Neural cell (in vitro differentiated cells): Measurements from ENCODE around the gene BHLHA15. TPM values are rescaled to one million over a fixed set of nuclear protein-coding genes. Genes with fewer than 3 reads are reported as not detected.

Experiments used
- H2AFZ ChIP-seq: fragments of 200-600, 300-800 bp; sonication (generic), shearing (Covaris generic); 2 replicates; pipeline ENCODE4 v1.6.0; 2014; ENCODE audit warnings: low read depth, mild to moderate bottlenecking, antibody characterized with exemption, low read length, moderate library complexity
- H3F3A ChIP-seq: fragments of 200-600 bp; shearing (Covaris generic); 2 replicates; pipeline ENCODE4 v1.6.1; 2016; ENCODE audit warnings: mild to moderate bottlenecking, moderate library complexity, mixed read lengths, antibody characterized with exemption, low read length; ENCODE audit not compliant: insufficient read depth, poor library complexity, severe bottlenecking
- H3K27ac ChIP-seq: fragments of 200-600, 300-800 bp; sonication (generic), shearing (Covaris generic); 2 replicates; pipeline ENCODE4 v1.5.1; 2014; ENCODE audit warnings: mild to moderate bottlenecking, low read length, moderate library complexity
- H3K27me3 ChIP-seq: fragments of 300-800, 200-600 bp; sonication (generic), shearing (Covaris generic); 2 replicates; pipeline ENCODE4 v1.6.0; 2014; ENCODE audit warnings: mild to moderate bottlenecking, low read depth, low read length, moderate library complexity; ENCODE audit not compliant: insufficient read depth
- H3K36me3 ChIP-seq: fragments of 300-800, 200-600 bp; sonication (generic), shearing (Covaris generic); 2 replicates; pipeline ENCODE4 v1.5.1; 2014; ENCODE audit warnings: mild to moderate bottlenecking, antibody characterized with exemption, low read length, moderate library complexity; ENCODE audit not compliant: insufficient read depth
- H3K4me2 ChIP-seq: fragments of 300-800, 200-600 bp; sonication (generic), shearing (Covaris generic); 2 replicates; pipeline ENCODE4 v1.6.0; 2014; ENCODE audit warnings: mild to moderate bottlenecking, low read length
- H3K4me3 ChIP-seq: fragments of 300-800, 200-600 bp; sonication (generic), shearing (Covaris generic); 2 replicates; pipeline ENCODE4 v1.5.1; 2014; ENCODE audit warnings: mild to moderate bottlenecking, low read length, moderate library complexity
- H3K79me2 ChIP-seq: fragments of 200-600 bp; shearing (Covaris generic); replicated peaks from 2 replicates; pipeline ENCODE4 v1.6.0; 2014; ENCODE audit warnings: mild to moderate bottlenecking, low read length, moderate library complexity; ENCODE audit not compliant: insufficient read depth
- H3K9ac ChIP-seq: fragments of 300-800, 200-600 bp; sonication (generic), shearing (Covaris generic); 2 replicates; pipeline ENCODE4 v1.6.1; 2016; ENCODE audit warnings: mild to moderate bottlenecking, low read length, mixed read lengths
- H3K9me2 ChIP-seq: fragments of 200-600 bp; shearing (Covaris generic); 2 replicates; pipeline ENCODE4 v1.6.1; 2016; ENCODE audit warnings: mild to moderate bottlenecking, low read length, mixed read lengths; ENCODE audit not compliant: insufficient read depth
- H3K9me3 ChIP-seq: fragments of 200-600, 300-800 bp; sonication (generic), shearing (Covaris generic); 2 replicates; pipeline ENCODE4 v1.6.1; 2016; ENCODE audit warnings: mild to moderate bottlenecking, mixed run types, low read length, moderate library complexity, mixed read lengths
- H4K20me1 ChIP-seq: fragments of 200-600 bp; shearing (Covaris generic); 2 replicates; pipeline ENCODE4 v1.6.1; 2016; ENCODE audit warnings: mild to moderate bottlenecking, mixed run types; ENCODE audit not compliant: insufficient read depth
- EP300 ChIP-seq: fragments of 450-650 bp; conservative IDR thresholded peaks from 2 replicates; pipeline ENCODE4 v1.6.1; 2014; ENCODE audit warnings: antibody characterized with exemption, mild to moderate bottlenecking, moderate library complexity; ENCODE audit not compliant: poor library complexity, severe bottlenecking
- EZH2 ChIP-seq: fragments of 200-600, 300-800 bp; shearing (Covaris generic), sonication (generic); IDR thresholded peaks from 2 replicates; pipeline ENCODE4 v1.6.1; 2014; ENCODE audit warnings: antibody characterized with exemption, low read length, borderline replicate concordance, mild to moderate bottlenecking; ENCODE audit not compliant: insufficient read depth, poor library complexity, severe bottlenecking
- MXI1 ChIP-seq: fragments of 450-650 bp; conservative IDR thresholded peaks from 2 replicates; pipeline ENCODE4 v1.6.1; 2014; ENCODE audit warnings: antibody characterized with exemption, mild to moderate bottlenecking; ENCODE audit not compliant: poor library complexity, severe bottlenecking
- POLR2AphosphoS5 ChIP-seq: IDR thresholded peaks from 2 replicates; pipeline ENCODE4 v1.6.1; 2012
- RAD21 ChIP-seq: fragments of 450-650 bp; conservative IDR thresholded peaks from 2 replicates; pipeline ENCODE4 v1.6.1; 2014; ENCODE audit warnings: antibody characterized with exemption, mild to moderate bottlenecking, moderate library complexity
- SMC3 ChIP-seq: fragments of 450-650 bp; conservative IDR thresholded peaks from 2 replicates; pipeline ENCODE4 v1.6.1; 2014; ENCODE audit warnings: antibody characterized with exemption, mild to moderate bottlenecking, moderate library complexity; ENCODE audit not compliant: poor library complexity
- TAF1 ChIP-seq: IDR thresholded peaks from 2 replicates; pipeline ENCODE4 v1.6.1; 2012; ENCODE audit warnings: low read depth
- polyA plus RNA-seq: library from polyadenylated mRNA; depleted of rRNA; stranded (reverse); fragments of >200 nt; gene quantifications from 2 replicates; pipeline ENCODE4 v1.2.3, GENCODE V29; 2014
- TF ChIP-seq, protein P1 (sequence below): fragments of 450-650 bp; IDR thresholded peaks from 2 replicates; pipeline ENCODE4 v1.5.1; 2014; ENCODE audit warnings: antibody characterized with exemption, mild to moderate bottlenecking, moderate library complexity; ENCODE audit not compliant: poor library complexity, severe bottlenecking
- TF ChIP-seq, protein P2 (sequence below): IDR thresholded peaks from 2 replicates; pipeline ENCODE4 v1.6.1; 2012; ENCODE audit warnings: borderline replicate concordance

Gene BHLHA15
- polyA plus RNA-seq, 1 donor from 2014 or later: not detected

DNA sequence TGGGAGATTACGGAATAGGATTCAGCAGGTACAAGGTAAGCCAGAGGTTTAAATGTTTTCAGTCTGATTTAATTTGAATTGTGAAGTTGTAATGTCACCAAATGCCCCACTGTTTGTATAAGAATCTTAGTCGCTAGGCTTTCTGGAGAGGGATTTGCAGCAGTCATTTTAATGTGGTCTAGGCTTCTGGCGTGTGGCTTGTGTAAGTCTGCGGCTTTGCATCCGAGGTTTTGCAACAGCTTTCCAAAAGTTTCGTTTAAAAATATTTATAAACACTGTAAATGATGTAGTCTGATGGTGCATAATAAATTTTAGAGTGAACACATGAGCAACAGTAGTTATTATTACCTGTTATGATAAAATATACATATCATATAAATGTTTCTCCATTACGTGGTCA lies 26.1 kb upstream of the BHLHA15 start:
- H3K9ac ChIP-seq: no peak overlapping the region
- H3K4me2 ChIP-seq: no peak overlapping the region
- H3K79me2 ChIP-seq: no peaks in the 10 kb centered on the region
- no peak overlapping the region for H3K4me3 ChIP-seq
- H2AFZ ChIP-seq: no peak overlapping the region
- no peaks in the 10 kb centered on the region for H3K36me3 ChIP-seq
- no peaks in the 10 kb centered on the region for H3K9me3 ChIP-seq
- no peak overlapping the region for H3K27ac ChIP-seq
- H3K27me3 ChIP-seq: no peaks in the 10 kb centered on the region
- H4K20me1 ChIP-seq: no peaks in the 10 kb centered on the region
- TF ChIP-seq MXI1: no peak
- no peak for TF ChIP-seq TAF1
- TF ChIP-seq EP300: no peak
- no peak for TF ChIP-seq SMC3
- TF ChIP-seq, protein P1, sequence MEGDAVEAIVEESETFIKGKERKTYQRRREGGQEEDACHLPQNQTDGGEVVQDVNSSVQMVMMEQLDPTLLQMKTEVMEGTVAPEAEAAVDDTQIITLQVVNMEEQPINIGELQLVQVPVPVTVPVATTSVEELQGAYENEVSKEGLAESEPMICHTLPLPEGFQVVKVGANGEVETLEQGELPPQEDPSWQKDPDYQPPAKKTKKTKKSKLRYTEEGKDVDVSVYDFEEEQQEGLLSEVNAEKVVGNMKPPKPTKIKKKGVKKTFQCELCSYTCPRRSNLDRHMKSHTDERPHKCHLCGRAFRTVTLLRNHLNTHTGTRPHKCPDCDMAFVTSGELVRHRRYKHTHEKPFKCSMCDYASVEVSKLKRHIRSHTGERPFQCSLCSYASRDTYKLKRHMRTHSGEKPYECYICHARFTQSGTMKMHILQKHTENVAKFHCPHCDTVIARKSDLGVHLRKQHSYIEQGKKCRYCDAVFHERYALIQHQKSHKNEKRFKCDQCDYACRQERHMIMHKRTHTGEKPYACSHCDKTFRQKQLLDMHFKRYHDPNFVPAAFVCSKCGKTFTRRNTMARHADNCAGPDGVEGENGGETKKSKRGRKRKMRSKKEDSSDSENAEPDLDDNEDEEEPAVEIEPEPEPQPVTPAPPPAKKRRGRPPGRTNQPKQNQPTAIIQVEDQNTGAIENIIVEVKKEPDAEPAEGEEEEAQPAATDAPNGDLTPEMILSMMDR: no peak
- TF ChIP-seq, protein P2, sequence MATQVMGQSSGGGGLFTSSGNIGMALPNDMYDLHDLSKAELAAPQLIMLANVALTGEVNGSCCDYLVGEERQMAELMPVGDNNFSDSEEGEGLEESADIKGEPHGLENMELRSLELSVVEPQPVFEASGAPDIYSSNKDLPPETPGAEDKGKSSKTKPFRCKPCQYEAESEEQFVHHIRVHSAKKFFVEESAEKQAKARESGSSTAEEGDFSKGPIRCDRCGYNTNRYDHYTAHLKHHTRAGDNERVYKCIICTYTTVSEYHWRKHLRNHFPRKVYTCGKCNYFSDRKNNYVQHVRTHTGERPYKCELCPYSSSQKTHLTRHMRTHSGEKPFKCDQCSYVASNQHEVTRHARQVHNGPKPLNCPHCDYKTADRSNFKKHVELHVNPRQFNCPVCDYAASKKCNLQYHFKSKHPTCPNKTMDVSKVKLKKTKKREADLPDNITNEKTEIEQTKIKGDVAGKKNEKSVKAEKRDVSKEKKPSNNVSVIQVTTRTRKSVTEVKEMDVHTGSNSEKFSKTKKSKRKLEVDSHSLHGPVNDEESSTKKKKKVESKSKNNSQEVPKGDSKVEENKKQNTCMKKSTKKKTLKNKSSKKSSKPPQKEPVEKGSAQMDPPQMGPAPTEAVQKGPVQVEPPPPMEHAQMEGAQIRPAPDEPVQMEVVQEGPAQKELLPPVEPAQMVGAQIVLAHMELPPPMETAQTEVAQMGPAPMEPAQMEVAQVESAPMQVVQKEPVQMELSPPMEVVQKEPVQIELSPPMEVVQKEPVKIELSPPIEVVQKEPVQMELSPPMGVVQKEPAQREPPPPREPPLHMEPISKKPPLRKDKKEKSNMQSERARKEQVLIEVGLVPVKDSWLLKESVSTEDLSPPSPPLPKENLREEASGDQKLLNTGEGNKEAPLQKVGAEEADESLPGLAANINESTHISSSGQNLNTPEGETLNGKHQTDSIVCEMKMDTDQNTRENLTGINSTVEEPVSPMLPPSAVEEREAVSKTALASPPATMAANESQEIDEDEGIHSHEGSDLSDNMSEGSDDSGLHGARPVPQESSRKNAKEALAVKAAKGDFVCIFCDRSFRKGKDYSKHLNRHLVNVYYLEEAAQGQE: no peak
- H3K9me2 ChIP-seq: no peaks in the 10 kb centered on the region
- H3F3A ChIP-seq: no peaks in the 10 kb centered on the region

DNA sequence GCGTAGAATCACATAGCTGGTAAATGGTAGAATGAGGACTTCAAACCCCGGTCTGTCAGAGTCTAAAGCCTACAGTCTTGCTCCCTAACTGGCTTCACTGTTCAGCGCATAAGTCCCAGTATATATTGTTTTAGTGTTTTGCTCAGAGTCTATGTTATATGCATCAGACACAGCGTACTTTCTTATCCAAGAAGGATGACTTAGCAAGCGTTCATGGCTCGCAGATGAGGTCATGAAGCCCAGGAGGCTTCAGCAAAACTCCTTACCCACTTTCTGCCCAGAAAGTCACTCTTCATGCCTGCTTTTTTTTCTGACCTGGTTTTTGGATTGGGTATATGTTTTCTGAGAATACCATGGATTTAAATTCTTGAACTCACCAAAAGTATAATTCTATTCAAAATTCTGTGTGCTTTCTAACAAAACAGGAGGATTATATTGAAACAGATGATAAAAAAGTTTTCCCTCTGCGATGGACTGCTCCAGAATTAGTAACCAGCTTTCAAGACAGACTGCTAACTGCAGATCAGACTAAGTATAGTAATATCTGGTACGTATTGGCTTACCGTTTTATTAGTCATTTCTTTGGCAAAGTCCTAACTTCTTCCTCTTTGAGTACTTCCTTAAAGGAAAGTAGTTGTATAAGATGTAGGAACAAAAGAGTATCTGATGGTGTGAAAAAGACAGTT lies 24.6 kb upstream of the BHLHA15 start:
- H3K36me3 ChIP-seq: no peaks in the 10 kb centered on the region
- no peaks in the 10 kb centered on the region for H4K20me1 ChIP-seq
- no peaks in the 10 kb centered on the region for H3F3A ChIP-seq
- H3K9ac ChIP-seq: no peak overlapping the region
- no peak overlapping the region for H3K4me3 ChIP-seq
- no peak for TF ChIP-seq POLR2AphosphoS5
- no peak for TF ChIP-seq SMC3
- TF ChIP-seq, protein P2: no peak
- no peak for TF ChIP-seq RAD21
- TF ChIP-seq EZH2: no peak
- no peak for TF ChIP-seq MXI1
- TF ChIP-seq TAF1: no peak
- TF ChIP-seq, protein P1: no peak
- no peak for TF ChIP-seq EP300
- H3K79me2 ChIP-seq: no peaks in the 10 kb centered on the region
- no peak overlapping the region for H3K4me2 ChIP-seq
- H3K9me2 ChIP-seq: no peaks in the 10 kb centered on the region
- H3K9me3 ChIP-seq: no peaks in the 10 kb centered on the region
- H3K27ac ChIP-seq: no peak overlapping the region
- no peaks in the 10 kb centered on the region for H3K27me3 ChIP-seq
- no peak overlapping the region for H2AFZ ChIP-seq
